Measurements from ENCODE around the gene SEMA3F. TPM values are rescaled to one million over a fixed set of nuclear protein-coding genes. Genes with fewer than 3 reads are reported as not detected.
A peak's percentile ranks its signal among the peaks of the same experiment; 100 is the strongest.

Gene SEMA3F
- total and polyA plus RNA-seq, 4 donors = 0.60 to 4.8 (median 2.1) TPM

DNA sequence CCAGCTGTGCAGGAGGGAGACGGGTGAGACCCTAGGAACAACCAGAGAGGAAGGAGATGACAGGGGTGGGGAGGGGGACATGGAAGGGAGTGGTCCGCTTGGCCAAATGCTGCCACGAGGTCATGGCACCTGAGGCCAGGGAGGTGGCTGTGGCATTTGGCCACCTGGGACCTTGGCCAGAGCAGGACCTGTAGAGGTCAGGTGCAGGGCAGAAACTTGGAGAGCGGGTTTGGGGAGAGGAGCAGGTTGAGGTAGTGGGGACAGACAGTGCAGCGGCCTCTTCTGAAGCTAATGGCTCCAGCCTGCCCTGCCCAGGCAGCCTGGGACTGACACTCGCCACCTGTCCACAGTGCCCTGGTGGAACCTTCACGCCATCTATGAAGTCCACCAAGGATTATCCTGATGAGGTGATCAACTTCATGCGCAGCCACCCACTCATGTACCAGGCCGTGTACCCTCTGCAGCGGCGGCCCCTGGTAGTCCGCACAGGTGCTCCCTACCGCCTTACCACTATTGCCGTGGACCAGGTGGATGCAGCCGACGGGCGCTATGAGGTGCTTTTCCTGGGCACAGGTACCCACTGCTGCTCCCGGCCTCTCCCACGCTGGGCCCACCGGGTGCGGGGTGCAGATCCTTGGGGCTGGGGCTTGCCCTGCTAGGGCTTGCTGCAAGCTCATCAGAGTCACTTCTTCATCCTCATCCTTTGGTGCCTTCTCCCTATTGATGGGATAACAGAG, 29.3 kb downstream of the SEMA3F start:
- H3K27me3 ChIP-seq (ENCODE audit: control insufficient read depth in 4 of 4, insufficient read depth in 4 of 4, low read length in 3 of 4) = no peaks in the 10 kb centered on the region
- peaks cover 1 to 24% (median 14%) of the 10 kb centered on the region in 4 donors for H3K4me1 ChIP-seq (ENCODE audit: control insufficient read depth in 4 of 4, insufficient read depth in 4 of 4, low read length in 3 of 4)
- DNase-seq (ENCODE audit: low spot score) = no peak
- H3K27ac ChIP-seq (ENCODE audit: low read depth in 1 of 2, low read length in 2 of 2) = no peak overlapping the region
- WGBS = 79% methylated on average over 21 of the region's 21 CpGs
- H3K4me3 ChIP-seq (ENCODE audit: low read depth in 1 of 3, low read length in 3 of 3) = no peak overlapping the region
- TF ChIP-seq HNF4A (conservative IDR thresholded peaks at IDR 0.05) (peak in 1 of 2 donors; percentile 8), RXRA (IDR thresholded peaks at IDR 0.05) (peak; percentile 66 to 79), RAD21 (IDR thresholded peaks at IDR 0.05) (peak in 1 of 2 donors; percentile 13), FOXA2 (IDR thresholded peaks at IDR 0.05) (no peak)
- H3K36me3 ChIP-seq (ENCODE audit: control insufficient read depth in 4 of 4, insufficient read depth in 3 of 4, low read depth in 1 of 4, low read length in 3 of 4) = no peaks in the 10 kb centered on the region
- H3K9me3 ChIP-seq (ENCODE audit: control insufficient read depth in 4 of 4, low read length in 3 of 4) = no peaks in the 10 kb centered on the region
- no peak overlapping the region for H3K9ac ChIP-seq (ENCODE audit: low read depth in 1 of 2, low read length in 2 of 2)

DNA sequence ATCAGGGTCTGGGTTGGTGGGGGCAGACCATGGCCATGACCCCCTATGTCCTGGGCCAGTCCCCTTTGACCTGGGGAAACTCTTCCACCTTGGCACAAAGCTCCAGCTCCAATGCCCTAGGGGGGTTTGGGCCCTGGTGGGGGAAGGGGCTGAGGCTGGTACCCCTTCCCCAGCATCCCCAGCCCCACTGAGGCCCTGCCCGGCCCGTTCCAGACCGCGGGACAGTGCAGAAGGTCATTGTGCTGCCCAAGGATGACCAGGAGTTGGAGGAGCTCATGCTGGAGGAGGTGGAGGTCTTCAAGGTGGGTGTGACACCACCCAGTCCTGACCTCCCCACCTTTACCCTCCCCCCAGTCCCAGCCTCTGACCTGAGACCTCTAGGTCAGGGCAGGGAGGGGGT, 30.1 kb downstream of the SEMA3F start:
- no peak overlapping the region for H3K4me3 ChIP-seq (ENCODE audit: low read depth in 1 of 3, low read length in 3 of 3)
- no peak overlapping the region for H3K27ac ChIP-seq (ENCODE audit: low read depth in 1 of 2, low read length in 2 of 2)
- no peak overlapping the region for H3K9ac ChIP-seq (ENCODE audit: low read depth in 1 of 2, low read length in 2 of 2)
- peaks cover 1 to 23% (median 14%) of the 10 kb centered on the region in 4 donors for H3K4me1 ChIP-seq (ENCODE audit: control insufficient read depth in 4 of 4, insufficient read depth in 4 of 4, low read length in 3 of 4)
- no peak for DNase-seq (ENCODE audit: low spot score)
- WGBS = 96% methylated on average over 4 of the region's 4 CpGs
- no peaks in the 10 kb centered on the region for H3K36me3 ChIP-seq (ENCODE audit: control insufficient read depth in 4 of 4, insufficient read depth in 3 of 4, low read depth in 1 of 4, low read length in 3 of 4)
- no peaks in the 10 kb centered on the region for H3K27me3 ChIP-seq (ENCODE audit: control insufficient read depth in 4 of 4, insufficient read depth in 4 of 4, low read length in 3 of 4)
- TF ChIP-seq, protein P1, sequence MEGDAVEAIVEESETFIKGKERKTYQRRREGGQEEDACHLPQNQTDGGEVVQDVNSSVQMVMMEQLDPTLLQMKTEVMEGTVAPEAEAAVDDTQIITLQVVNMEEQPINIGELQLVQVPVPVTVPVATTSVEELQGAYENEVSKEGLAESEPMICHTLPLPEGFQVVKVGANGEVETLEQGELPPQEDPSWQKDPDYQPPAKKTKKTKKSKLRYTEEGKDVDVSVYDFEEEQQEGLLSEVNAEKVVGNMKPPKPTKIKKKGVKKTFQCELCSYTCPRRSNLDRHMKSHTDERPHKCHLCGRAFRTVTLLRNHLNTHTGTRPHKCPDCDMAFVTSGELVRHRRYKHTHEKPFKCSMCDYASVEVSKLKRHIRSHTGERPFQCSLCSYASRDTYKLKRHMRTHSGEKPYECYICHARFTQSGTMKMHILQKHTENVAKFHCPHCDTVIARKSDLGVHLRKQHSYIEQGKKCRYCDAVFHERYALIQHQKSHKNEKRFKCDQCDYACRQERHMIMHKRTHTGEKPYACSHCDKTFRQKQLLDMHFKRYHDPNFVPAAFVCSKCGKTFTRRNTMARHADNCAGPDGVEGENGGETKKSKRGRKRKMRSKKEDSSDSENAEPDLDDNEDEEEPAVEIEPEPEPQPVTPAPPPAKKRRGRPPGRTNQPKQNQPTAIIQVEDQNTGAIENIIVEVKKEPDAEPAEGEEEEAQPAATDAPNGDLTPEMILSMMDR (IDR thresholded peaks at IDR 0.05; ENCODE audit: low read depth, low read length, missing input control) = no peak
- TF ChIP-seq, protein P2, sequence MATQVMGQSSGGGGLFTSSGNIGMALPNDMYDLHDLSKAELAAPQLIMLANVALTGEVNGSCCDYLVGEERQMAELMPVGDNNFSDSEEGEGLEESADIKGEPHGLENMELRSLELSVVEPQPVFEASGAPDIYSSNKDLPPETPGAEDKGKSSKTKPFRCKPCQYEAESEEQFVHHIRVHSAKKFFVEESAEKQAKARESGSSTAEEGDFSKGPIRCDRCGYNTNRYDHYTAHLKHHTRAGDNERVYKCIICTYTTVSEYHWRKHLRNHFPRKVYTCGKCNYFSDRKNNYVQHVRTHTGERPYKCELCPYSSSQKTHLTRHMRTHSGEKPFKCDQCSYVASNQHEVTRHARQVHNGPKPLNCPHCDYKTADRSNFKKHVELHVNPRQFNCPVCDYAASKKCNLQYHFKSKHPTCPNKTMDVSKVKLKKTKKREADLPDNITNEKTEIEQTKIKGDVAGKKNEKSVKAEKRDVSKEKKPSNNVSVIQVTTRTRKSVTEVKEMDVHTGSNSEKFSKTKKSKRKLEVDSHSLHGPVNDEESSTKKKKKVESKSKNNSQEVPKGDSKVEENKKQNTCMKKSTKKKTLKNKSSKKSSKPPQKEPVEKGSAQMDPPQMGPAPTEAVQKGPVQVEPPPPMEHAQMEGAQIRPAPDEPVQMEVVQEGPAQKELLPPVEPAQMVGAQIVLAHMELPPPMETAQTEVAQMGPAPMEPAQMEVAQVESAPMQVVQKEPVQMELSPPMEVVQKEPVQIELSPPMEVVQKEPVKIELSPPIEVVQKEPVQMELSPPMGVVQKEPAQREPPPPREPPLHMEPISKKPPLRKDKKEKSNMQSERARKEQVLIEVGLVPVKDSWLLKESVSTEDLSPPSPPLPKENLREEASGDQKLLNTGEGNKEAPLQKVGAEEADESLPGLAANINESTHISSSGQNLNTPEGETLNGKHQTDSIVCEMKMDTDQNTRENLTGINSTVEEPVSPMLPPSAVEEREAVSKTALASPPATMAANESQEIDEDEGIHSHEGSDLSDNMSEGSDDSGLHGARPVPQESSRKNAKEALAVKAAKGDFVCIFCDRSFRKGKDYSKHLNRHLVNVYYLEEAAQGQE (IDR thresholded peaks at IDR 0.05) = no peak
- TF ChIP-seq GABPA (IDR thresholded peaks at IDR 0.05 in 1 of 2, conservative IDR thresholded peaks at IDR 0.05 in 1 of 2) = no peak
- H3K9me3 ChIP-seq (ENCODE audit: control insufficient read depth in 4 of 4, low read length in 3 of 4) = no peaks in the 10 kb centered on the region

DNA sequence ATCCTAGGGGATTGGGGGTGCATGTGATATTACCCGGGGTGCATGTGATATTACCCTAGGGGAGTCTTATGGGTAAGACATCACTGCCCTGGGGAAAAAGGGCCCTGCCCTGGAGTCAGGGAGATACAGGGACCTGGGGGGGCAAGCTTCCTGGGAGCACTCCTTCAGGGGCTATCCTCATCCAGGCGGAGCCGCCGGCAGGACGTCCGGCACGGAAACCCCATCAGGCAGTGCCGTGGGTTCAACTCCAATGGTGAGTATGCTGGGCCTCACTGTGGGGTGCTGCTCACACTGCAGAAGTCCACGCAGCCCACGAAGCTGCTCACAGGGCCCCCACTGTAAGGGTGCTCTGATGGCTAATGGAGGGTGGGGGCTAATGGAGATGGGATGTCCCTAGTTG, 31.0 kb downstream of the SEMA3F start:
- TF ChIP-seq TAF1 (conservative IDR thresholded peaks at IDR 0.05) = no peak
- TF ChIP-seq FOXA1 (IDR thresholded peaks at IDR 0.05) = no peak
- TF ChIP-seq, protein P3, sequence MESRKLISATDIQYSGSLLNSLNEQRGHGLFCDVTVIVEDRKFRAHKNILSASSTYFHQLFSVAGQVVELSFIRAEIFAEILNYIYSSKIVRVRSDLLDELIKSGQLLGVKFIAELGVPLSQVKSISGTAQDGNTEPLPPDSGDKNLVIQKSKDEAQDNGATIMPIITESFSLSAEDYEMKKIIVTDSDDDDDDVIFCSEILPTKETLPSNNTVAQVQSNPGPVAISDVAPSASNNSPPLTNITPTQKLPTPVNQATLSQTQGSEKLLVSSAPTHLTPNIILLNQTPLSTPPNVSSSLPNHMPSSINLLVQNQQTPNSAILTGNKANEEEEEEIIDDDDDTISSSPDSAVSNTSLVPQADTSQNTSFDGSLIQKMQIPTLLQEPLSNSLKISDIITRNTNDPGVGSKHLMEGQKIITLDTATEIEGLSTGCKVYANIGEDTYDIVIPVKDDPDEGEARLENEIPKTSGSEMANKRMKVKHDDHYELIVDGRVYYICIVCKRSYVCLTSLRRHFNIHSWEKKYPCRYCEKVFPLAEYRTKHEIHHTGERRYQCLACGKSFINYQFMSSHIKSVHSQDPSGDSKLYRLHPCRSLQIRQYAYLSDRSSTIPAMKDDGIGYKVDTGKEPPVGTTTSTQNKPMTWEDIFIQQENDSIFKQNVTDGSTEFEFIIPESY (IDR thresholded peaks at IDR 0.05) = no peak
- no peak for TF ChIP-seq RAD21 (IDR thresholded peaks at IDR 0.05)
- TF ChIP-seq EGR1 (IDR thresholded peaks at IDR 0.05; ENCODE audit: low read depth in 2 of 2) = no peak
- TF ChIP-seq FOXA2 (IDR thresholded peaks at IDR 0.05) = no peak
- TF ChIP-seq, protein P4, sequence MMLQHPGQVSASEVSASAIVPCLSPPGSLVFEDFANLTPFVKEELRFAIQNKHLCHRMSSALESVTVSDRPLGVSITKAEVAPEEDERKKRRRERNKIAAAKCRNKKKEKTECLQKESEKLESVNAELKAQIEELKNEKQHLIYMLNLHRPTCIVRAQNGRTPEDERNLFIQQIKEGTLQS (IDR thresholded peaks at IDR 0.05) = no peak
- TF ChIP-seq, protein P1 (IDR thresholded peaks at IDR 0.05; ENCODE audit: low read depth, low read length, missing input control) = no peak
- TF ChIP-seq NR2F2 (IDR thresholded peaks at IDR 0.05) = no peak
- H3K27me3 ChIP-seq (ENCODE audit: control insufficient read depth in 4 of 4, insufficient read depth in 4 of 4, low read length in 3 of 4) = no peaks in the 10 kb centered on the region
- H3K27ac ChIP-seq (ENCODE audit: low read depth in 1 of 2, low read length in 2 of 2) = no peak overlapping the region
- no peaks in the 10 kb centered on the region for H3K9me3 ChIP-seq (ENCODE audit: control insufficient read depth in 4 of 4, low read length in 3 of 4)
- H3K4me1 ChIP-seq (ENCODE audit: control insufficient read depth in 4 of 4, insufficient read depth in 4 of 4, low read length in 3 of 4) = peaks cover 1 to 26% (median 16%) of the 10 kb centered on the region in 4 donors
- 92% methylated on average over 10 of the region's 10 CpGs for WGBS
- no peak for DNase-seq (ENCODE audit: low spot score)
- no peak overlapping the region for H3K4me3 ChIP-seq (ENCODE audit: low read depth in 1 of 3, low read length in 3 of 3)
- H3K9ac ChIP-seq (ENCODE audit: low read depth in 1 of 2, low read length in 2 of 2) = no peak overlapping the region
- no peaks in the 10 kb centered on the region for H3K36me3 ChIP-seq (ENCODE audit: control insufficient read depth in 4 of 4, insufficient read depth in 3 of 4, low read depth in 1 of 4, low read length in 3 of 4)

Data from liver (tissue), 9 donors.